ENCODE data around the gene CAB39L. TPM values are rescaled to one million over a fixed set of nuclear protein-coding genes. Genes with fewer than 3 reads are reported as not detected.

The CAB39L gene
- 10.1 and 10.7 TPM in 2 replicates for total RNA-seq
- long read RNA-seq, transcript CAB39L-205 (11 exons, 2,416 nt): major isoform, 24 of 31 reads
- long read RNA-seq, partial matches to known transcripts: 0 of 31 reads
- long read RNA-seq, other reads (novel, unspliced or antisense): 6 of 31 reads

DNA sequence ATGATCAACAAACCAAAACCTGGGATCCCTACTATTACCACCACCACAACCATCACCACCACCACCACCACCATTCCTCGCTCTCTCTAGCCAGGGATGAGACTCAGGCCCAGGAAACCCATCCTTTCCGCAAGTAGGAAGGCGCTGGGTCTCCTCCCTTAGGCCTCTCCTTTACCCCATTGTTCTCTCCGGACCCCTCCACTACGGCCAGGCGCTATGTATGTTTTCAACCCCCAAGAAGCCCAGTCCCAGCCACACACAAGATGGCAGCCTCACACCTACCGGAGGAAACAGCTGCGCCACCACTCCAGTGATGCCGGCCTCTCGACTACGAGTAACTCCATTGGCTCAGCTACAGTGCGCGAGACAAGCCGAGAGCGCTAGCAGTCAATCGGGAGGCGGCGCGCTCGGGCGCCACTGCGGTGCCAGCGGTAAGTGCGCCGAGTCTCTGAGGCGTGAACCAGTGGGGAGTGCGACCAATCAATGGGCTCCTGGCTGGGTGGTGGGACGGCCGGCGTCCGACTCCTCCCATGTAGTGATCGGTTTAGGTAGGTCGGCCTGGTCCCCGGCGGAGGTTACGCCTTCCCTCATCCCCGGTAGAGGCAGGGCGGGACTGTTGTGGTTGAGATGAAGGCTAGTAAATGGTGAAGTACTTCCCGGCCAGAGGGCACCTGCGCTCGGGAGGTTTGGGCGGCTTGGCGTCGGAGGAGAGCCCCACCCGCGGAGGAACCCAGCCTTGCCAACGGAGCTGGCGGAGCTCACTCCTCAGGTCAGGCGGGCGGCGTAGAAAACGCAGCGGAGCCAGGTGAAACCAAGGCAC is at the start of gene CAB39L, which contains the start of gene SETDB2:
Gene CAB39L (minus strand): TSS at position 361 of the 820 bp plus-strand sequence. CDS start 61,154 bp downstream, outside the sequence.
Gene SETDB2 (plus strand): TSS at position 571 of the 820 bp plus-strand sequence. CDS start 7,620 bp downstream, outside the sequence.
- TF ChIP-seq, protein P1, sequence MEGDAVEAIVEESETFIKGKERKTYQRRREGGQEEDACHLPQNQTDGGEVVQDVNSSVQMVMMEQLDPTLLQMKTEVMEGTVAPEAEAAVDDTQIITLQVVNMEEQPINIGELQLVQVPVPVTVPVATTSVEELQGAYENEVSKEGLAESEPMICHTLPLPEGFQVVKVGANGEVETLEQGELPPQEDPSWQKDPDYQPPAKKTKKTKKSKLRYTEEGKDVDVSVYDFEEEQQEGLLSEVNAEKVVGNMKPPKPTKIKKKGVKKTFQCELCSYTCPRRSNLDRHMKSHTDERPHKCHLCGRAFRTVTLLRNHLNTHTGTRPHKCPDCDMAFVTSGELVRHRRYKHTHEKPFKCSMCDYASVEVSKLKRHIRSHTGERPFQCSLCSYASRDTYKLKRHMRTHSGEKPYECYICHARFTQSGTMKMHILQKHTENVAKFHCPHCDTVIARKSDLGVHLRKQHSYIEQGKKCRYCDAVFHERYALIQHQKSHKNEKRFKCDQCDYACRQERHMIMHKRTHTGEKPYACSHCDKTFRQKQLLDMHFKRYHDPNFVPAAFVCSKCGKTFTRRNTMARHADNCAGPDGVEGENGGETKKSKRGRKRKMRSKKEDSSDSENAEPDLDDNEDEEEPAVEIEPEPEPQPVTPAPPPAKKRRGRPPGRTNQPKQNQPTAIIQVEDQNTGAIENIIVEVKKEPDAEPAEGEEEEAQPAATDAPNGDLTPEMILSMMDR (conservative IDR thresholded peaks at IDR 0.05): peak; percentile 56
- H3K27ac Mint-ChIP-seq (ENCODE audit: unreplicated experiment): peak within 1 kb of the TSS; percentile 98
- no peaks in the 10 kb centered on the region for H3K36me3 Mint-ChIP-seq (ENCODE audit: low read depth)
- DNase-seq (ENCODE audit: low read depth, low spot score): peak; percentile 93
- H3K4me3 Mint-ChIP-seq: peak within 1 kb of the TSS; percentile 97
- H3K9me3 Mint-ChIP-seq: no peaks in the 10 kb centered on the region
- H3K27me3 Mint-ChIP-seq (ENCODE audit: low read depth): no peaks in the 10 kb centered on the region
- peaks cover 20% of the 10 kb centered on the region for H3K4me1 Mint-ChIP-seq

- H3K27ac Mint-ChIP-seq (ENCODE audit: unreplicated experiment): no peak overlapping the region
- DNase-seq (ENCODE audit: low read depth, low spot score): no peak
- TF ChIP-seq, protein P1 (conservative IDR thresholded peaks at IDR 0.05): no peak
- H3K9me3 Mint-ChIP-seq: no peaks in the 10 kb centered on the region
- peaks cover 4% of the 10 kb centered on the region for H3K36me3 Mint-ChIP-seq (ENCODE audit: low read depth)
- H3K4me1 Mint-ChIP-seq: no peaks in the 10 kb centered on the region
- no peak overlapping the region for H3K4me3 Mint-ChIP-seq
- no peaks in the 10 kb centered on the region for H3K27me3 Mint-ChIP-seq (ENCODE audit: low read depth)
Observed at GRCh38 chr13:49488563-49488962, 44.7 kb upstream of the CAB39L start.

- no peak overlapping the region for H3K4me3 Mint-ChIP-seq
- DNase-seq (ENCODE audit: low read depth, low spot score): no peak
- no peak overlapping the region for H3K27ac Mint-ChIP-seq (ENCODE audit: unreplicated experiment)
- TF ChIP-seq, protein P1 (conservative IDR thresholded peaks at IDR 0.05): no peak
- H3K36me3 Mint-ChIP-seq (ENCODE audit: low read depth): peaks cover 4% of the 10 kb centered on the region
- H3K27me3 Mint-ChIP-seq (ENCODE audit: low read depth): no peaks in the 10 kb centered on the region
- no peaks in the 10 kb centered on the region for H3K9me3 Mint-ChIP-seq
- H3K4me1 Mint-ChIP-seq: no peaks in the 10 kb centered on the region
Observed at GRCh38 chr13:49481788-49482187, 37.9 kb upstream of the CAB39L start.

DNA sequence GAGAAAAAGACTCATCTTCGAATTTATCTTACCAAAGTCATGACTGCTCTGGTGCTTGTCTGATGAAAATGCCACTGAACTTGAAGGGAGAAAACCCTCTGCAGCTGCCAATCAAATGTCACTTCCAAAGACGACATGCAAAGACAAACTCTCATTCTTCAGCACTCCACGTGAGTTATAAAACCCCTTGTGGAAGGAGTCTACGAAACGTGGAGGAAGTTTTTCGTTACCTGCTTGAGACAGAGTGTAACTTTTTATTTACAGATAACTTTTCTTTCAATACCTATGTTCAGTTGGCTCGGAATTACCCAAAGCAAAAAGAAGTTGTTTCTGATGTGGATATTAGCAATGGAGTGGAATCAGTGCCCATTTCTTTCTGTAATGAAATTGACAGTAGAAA is 32.7 kb upstream of the CAB39L start:
- Mint-ChIP-seq H3K4me1 (no peaks in the 10 kb centered on the region), H3K27ac (ENCODE audit: unreplicated experiment) (no peak overlapping the region), H3K36me3 (ENCODE audit: low read depth) (peaks cover 5% of the 10 kb centered on the region), H3K27me3 (ENCODE audit: low read depth) (no peaks in the 10 kb centered on the region), H3K9me3 (no peaks in the 10 kb centered on the region), H3K4me3 (no peak overlapping the region)
- TF ChIP-seq, protein P1 (conservative IDR thresholded peaks at IDR 0.05): no peak
- DNase-seq (ENCODE audit: low read depth, low spot score): no peak

DNA sequence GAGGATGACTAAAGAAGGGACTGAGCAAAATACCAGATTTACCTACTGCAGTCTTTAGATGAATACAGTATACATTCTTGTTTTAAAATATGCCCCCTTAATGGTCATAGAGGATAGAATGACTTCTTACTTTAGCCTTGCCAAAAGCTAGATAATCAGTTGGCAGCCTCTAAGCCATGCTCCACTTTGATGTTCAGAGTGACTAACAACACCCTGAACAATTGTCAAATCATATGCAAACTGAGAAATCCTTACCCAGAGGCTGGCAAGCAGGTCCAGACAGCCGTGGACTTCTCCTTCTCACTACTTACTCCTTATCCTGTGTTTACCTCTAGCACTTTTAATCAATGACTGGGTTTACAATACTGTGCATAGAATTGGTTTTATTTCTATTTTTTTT is 28.3 kb upstream of the CAB39L start:
- no peak overlapping the region for H3K27ac Mint-ChIP-seq (ENCODE audit: unreplicated experiment)
- peaks cover 12% of the 10 kb centered on the region for H3K4me1 Mint-ChIP-seq
- H3K36me3 Mint-ChIP-seq (ENCODE audit: low read depth): peaks cover 8% of the 10 kb centered on the region

More for the DNA sequence above, 28.3 kb upstream of the CAB39L start:
- Mint-ChIP-seq H3K4me3 (no peak overlapping the region), H3K9me3 (no peaks in the 10 kb centered on the region), H3K27me3 (ENCODE audit: low read depth) (no peaks in the 10 kb centered on the region)
- DNase-seq (ENCODE audit: low read depth, low spot score): no peak
- TF ChIP-seq, protein P1 (conservative IDR thresholded peaks at IDR 0.05): no peak

All from neural crest cell (in vitro differentiated cells).